ENCODE measurements around the gene IL24.

Gene IL24

GRCh38 chr1:206901944-206902343, 4.7 kb downstream of the IL24 start:
- H3K4me1 ChIP-seq, result no peaks in the 10 kb centered on the region
- H3K27me3 ChIP-seq (ENCODE audit: control insufficient read depth, insufficient read depth, low read length), result no peaks in the 10 kb centered on the region
- no peak for TF ChIP-seq CTCF (IDR thresholded peaks at IDR 0.05)
- no peaks in the 10 kb centered on the region for H3K36me3 ChIP-seq (ENCODE audit: control insufficient read depth, insufficient read depth, low read length)
- no peak overlapping the region for H3K27ac ChIP-seq
- no peak overlapping the region for H2AFZ ChIP-seq
- no peak overlapping the region for H3K4me2 ChIP-seq (ENCODE audit: low read length)
- no peaks in the 10 kb centered on the region for H3K9me3 ChIP-seq (ENCODE audit: control insufficient read depth, low read length)
- H3K79me2 ChIP-seq, result no peaks in the 10 kb centered on the region
- H3K9ac ChIP-seq, result no peak overlapping the region
- no peak overlapping the region for H3K4me3 ChIP-seq (ENCODE audit: low read depth, low read length)

- Histone ChIP-seq H3K27ac (no peak overlapping the region), H2AFZ (no peak overlapping the region), H3K36me3 (ENCODE audit: control insufficient read depth, insufficient read depth, low read length) (no peaks in the 10 kb centered on the region), H3K27me3 (ENCODE audit: control insufficient read depth, insufficient read depth, low read length) (no peaks in the 10 kb centered on the region), H3K9ac (no peak overlapping the region), H3K4me3 (ENCODE audit: low read depth, low read length) (no peak overlapping the region), H3K4me1 (no peaks in the 10 kb centered on the region), H3K79me2 (no peaks in the 10 kb centered on the region), H3K9me3 (ENCODE audit: control insufficient read depth, low read length) (no peaks in the 10 kb centered on the region), H3K4me2 (ENCODE audit: low read length) (no peak overlapping the region)
- no peak for TF ChIP-seq CTCF (IDR thresholded peaks at IDR 0.05)
Observed at GRCh38 chr1:206902702-206903101, 5.5 kb downstream of the IL24 start.

- H2AFZ ChIP-seq, result no peak overlapping the region
- TF ChIP-seq CTCF (IDR thresholded peaks at IDR 0.05), result no peak
- H3K4me2 ChIP-seq (ENCODE audit: low read length), result no peak overlapping the region
- no peak overlapping the region for H3K4me3 ChIP-seq (ENCODE audit: low read depth, low read length)
- H3K79me2 ChIP-seq, result no peaks in the 10 kb centered on the region
- H3K27me3 ChIP-seq (ENCODE audit: control insufficient read depth, insufficient read depth, low read length), result no peaks in the 10 kb centered on the region
- H3K27ac ChIP-seq, result no peak overlapping the region
- H3K4me1 ChIP-seq, result no peaks in the 10 kb centered on the region
- no peaks in the 10 kb centered on the region for H3K36me3 ChIP-seq (ENCODE audit: control insufficient read depth, insufficient read depth, low read length)
- no peaks in the 10 kb centered on the region for H3K9me3 ChIP-seq (ENCODE audit: control insufficient read depth, low read length)
- no peak overlapping the region for H3K9ac ChIP-seq
Observed at GRCh38 chr1:206903687-206904086, 6.4 kb downstream of the IL24 start.

- H3K79me2 ChIP-seq, result no peaks in the 10 kb centered on the region
- H2AFZ ChIP-seq, result no peak overlapping the region
- H3K27me3 ChIP-seq (ENCODE audit: control insufficient read depth, insufficient read depth, low read length), result no peaks in the 10 kb centered on the region
- no peaks in the 10 kb centered on the region for H3K9me3 ChIP-seq (ENCODE audit: control insufficient read depth, low read length)
- no peaks in the 10 kb centered on the region for H3K36me3 ChIP-seq (ENCODE audit: control insufficient read depth, insufficient read depth, low read length)
- no peaks in the 10 kb centered on the region for H3K4me1 ChIP-seq
- no peak overlapping the region for H3K4me2 ChIP-seq (ENCODE audit: low read length)
- no peak overlapping the region for H3K4me3 ChIP-seq (ENCODE audit: low read depth, low read length)
- H3K9ac ChIP-seq, result no peak overlapping the region
- no peak overlapping the region for H3K27ac ChIP-seq
- TF ChIP-seq CTCF (IDR thresholded peaks at IDR 0.05), result no peak
Observed at GRCh38 chr1:206904423-206905142, 7.3 kb downstream of the IL24 start.

All from parathyroid adenoma (tissue), 2 donors.